K562 (cell line): Measurements from ENCODE around the gene PKP1. TPM values are rescaled to one million over a fixed set of nuclear protein-coding genes. Genes with fewer than 3 reads are reported as not detected.

Source experiments
- ATAC-seq: fragments of 200-7000 bp; cut with Tn5 transposase; 3 replicates; pipeline ENCODE4 v1.9.1; 2020; ENCODE audit warnings: moderate library complexity
- BruUV-seq: library from RNA; stranded (reverse); fragments of 400-500 nt; replicated peaks from 2 replicates; lab custom pipeline; 2021; lab: Mats Ljungman, UMichigan
- CTCF ChIA-PET: fragments of 300-600 bp; formaldehyde crosslinking; extraction: SDS; loops from one replicate; lab custom pipeline; 2021; ENCODE audit warnings: low intra/inter-chr PET ratio; lab: Yijun Ruan, JAX
- POLR2A ChIA-PET: fragments of 300-600, 350-650 bp; sonication (Branson Sonifier 250); formaldehyde crosslinking; extraction: SDS; loops from one replicate; lab custom pipeline; 2021; ENCODE audit warnings: antibody characterized with exemption, inconsistent platforms; lab: Yijun Ruan, JAX
- DNase-seq, 4 experiments: peaks; one replicate each; pipeline versions ENCODE4 v3.0.0 to v3.0.0-alpha.2; 2011 to 2018; ENCODE audit warnings: low spot score in 3 of 4, mixed read lengths in 3 of 4; ENCODE audit errors: extremely low read depth in 1 of 4
- FAIRE-seq: peaks from 2 replicates; lab custom pipeline; 2011; peaks lifted over from hg19 to GRCh38; lab: Jason Lieb, UNC
- H2AFZ ChIP-seq: 2 replicates; pipeline ENCODE4 v1.6.0; 2011; ENCODE audit warnings: low read depth, low read length, control low read depth, inconsistent platforms
- H3K27ac ChIP-seq: fragments of 200-600 bp; 3 replicates; pipeline ENCODE4 v1.8.0; 2011; ENCODE audit warnings: low read depth, mild to moderate bottlenecking, control low read depth, inconsistent platforms, low read length, moderate library complexity, mixed read lengths; ENCODE audit errors: extremely low read depth
- H3K27me3 ChIP-seq, 2 experiments: fragments of 300-600 bp in 1 of 2; 2 replicates in 1 of 2; 3 replicates in 1 of 2; pipeline versions ENCODE4 v1.6.0 to v1.8.0; 2011; ENCODE audit warnings: inconsistent platforms in 2 of 2, low read length in 2 of 2, mild to moderate bottlenecking in 1 of 2, mixed read lengths in 1 of 2, moderate library complexity in 1 of 2; ENCODE audit not compliant: control insufficient read depth in 2 of 2, insufficient read depth in 2 of 2
- H3K36me3 ChIP-seq: fragments of 300-600 bp; 3 replicates; pipeline ENCODE4 v1.8.0; 2011; ENCODE audit warnings: mild to moderate bottlenecking, low read length, inconsistent platforms; ENCODE audit not compliant: control insufficient read depth, insufficient read depth
- H3K4me1 ChIP-seq, 2 experiments: fragments of 200-600 bp in 1 of 2; replicated peaks in 1 of 2; 2 replicates in 1 of 2; 3 replicates in 1 of 2; pipeline versions ENCODE4 v1.5.1 to v1.8.0; 2011; ENCODE audit warnings: inconsistent platforms in 2 of 2, low read length in 2 of 2, mild to moderate bottlenecking in 1 of 2, mixed read lengths in 1 of 2, moderate library complexity in 1 of 2; ENCODE audit not compliant: control insufficient read depth in 2 of 2, insufficient read depth in 2 of 2
- H3K4me2 ChIP-seq: 2 replicates; pipeline ENCODE4 v1.6.1; 2011; ENCODE audit warnings: low read length, control low read depth, inconsistent platforms, mixed read lengths; ENCODE audit not compliant: insufficient read depth
- H3K4me3 ChIP-seq: fragments of 200-600 bp; sonication (generic), shearing (Covaris generic); 2 replicates; pipeline ENCODE4 v1.5.1; 2016; ENCODE audit warnings: control low read depth, inconsistent platforms
- H3K79me2 ChIP-seq: fragments of 200-600 bp; 3 replicates; pipeline ENCODE4 v1.8.0; 2011; ENCODE audit warnings: low read length, inconsistent platforms; ENCODE audit not compliant: control insufficient read depth, insufficient read depth
- H3K9ac ChIP-seq, 2 experiments: 2 replicates each; pipeline versions ENCODE4 v1.6.0 to v1.6.1; 2011; ENCODE audit warnings: low read depth in 2 of 2, low read length in 2 of 2, control low read depth in 1 of 2, inconsistent platforms in 1 of 2, mild to moderate bottlenecking in 1 of 2, mixed read lengths in 1 of 2; ENCODE audit not compliant: insufficient read depth in 1 of 2
- H3K9me1 ChIP-seq: one replicate; pipeline ENCODE4 v1.6.0; 2011; ENCODE audit warnings: inconsistent platforms, mild to moderate bottlenecking, low read length, moderate library complexity; ENCODE audit not compliant: control insufficient read depth, insufficient read depth
- H3K9me3 ChIP-seq: replicated peaks from 2 replicates; pipeline ENCODE4 v1.5.1; 2011; ENCODE audit warnings: low read depth, low read length, inconsistent platforms; ENCODE audit not compliant: control insufficient read depth, insufficient read depth
- H4K20me1 ChIP-seq: replicated peaks from 2 replicates; pipeline ENCODE4 v1.6.1; 2011; ENCODE audit warnings: low read length, inconsistent platforms, mixed read lengths; ENCODE audit not compliant: control insufficient read depth, insufficient read depth
- AFF1 ChIP-seq, 2 experiments: fragments of 450-650 bp; IDR thresholded peaks; 2 replicates each; pipeline ENCODE4 v1.6.1; 2018; ENCODE audit warnings: mild to moderate bottlenecking in 2 of 2, low read depth in 1 of 2; ENCODE audit not compliant: partially characterized antibody in 2 of 2
- ATF3 ChIP-seq, 2 experiments: fragments of 450-650 bp in 1 of 2; sonication (generic) in 1 of 2; formaldehyde crosslinking in 1 of 2; IDR thresholded peaks in 1 of 2; conservative IDR thresholded peaks in 1 of 2; 2 replicates each; pipeline versions ENCODE4 v1.6.1 to v1.8.1; 2016 to 2023; ENCODE audit warnings: mild to moderate bottlenecking in 2 of 2, moderate library complexity in 2 of 2, inconsistent platforms in 1 of 2, missing genetic modification reagents in 1 of 2
- ATF4 ChIP-seq: fragments of 450-650 bp; formaldehyde crosslinking; IDR thresholded peaks from 2 replicates; pipeline ENCODE4 v1.4.0; 2022; ENCODE audit warnings: mild to moderate bottlenecking, moderate library complexity
- CEBPB ChIP-seq: fragments of 450-650 bp; IDR thresholded peaks from 2 replicates; pipeline ENCODE4 v1.6.1; 2016; ENCODE audit warnings: missing genetic modification characterization, missing compliant biosample characterization
- CEBPG ChIP-seq, 3 experiments: fragments of 200-800 bp in 1 of 3; sonication (Bioruptor generic) in 1 of 3; sonication (generic) in 1 of 3; formaldehyde crosslinking in 1 of 3; IDR thresholded peaks in 2 of 3; conservative IDR thresholded peaks in 1 of 3; 2 replicates each; pipeline versions ENCODE4 v1.6.1 to v1.8.0; 2016 to 2022; ENCODE audit warnings: missing compliant biosample characterization in 2 of 3, missing genetic modification characterization in 2 of 3, mild to moderate bottlenecking in 1 of 3, missing genetic modification reagents in 1 of 3
- L3MBTL2 ChIP-seq: fragments of 450-650 bp; IDR thresholded peaks from 2 replicates; pipeline ENCODE4 v1.6.1; 2016; ENCODE audit warnings: mild to moderate bottlenecking, moderate library complexity
- NR2C2 ChIP-seq, 2 experiments: fragments of 200-800 bp in 1 of 2; sonication (Bioruptor generic) in 1 of 2; sonication (generic) in 1 of 2; formaldehyde crosslinking in 1 of 2; IDR thresholded peaks; 2 replicates each; pipeline versions ENCODE4 v1.6.1 to v1.8.0; 2016 to 2022; ENCODE audit warnings: mild to moderate bottlenecking in 1 of 2, missing compliant biosample characterization in 1 of 2, missing genetic modification characterization in 1 of 2, missing genetic modification reagents in 1 of 2
- PPARD ChIP-seq: fragments of 250-450 bp; sonication (Bioruptor Pico); IDR thresholded peaks from 2 replicates; pipeline ENCODE4 v1.8.0; 2022; ENCODE audit warnings: inconsistent platforms, mild to moderate bottlenecking, moderate library complexity
- SMAD4 ChIP-seq: fragments of 250-450 bp; sonication (Bioruptor Pico); conservative IDR thresholded peaks from 2 replicates; pipeline ENCODE4 v1.8.0; 2021; ENCODE audit warnings: inconsistent platforms, mild to moderate bottlenecking, moderate library complexity
- TRIM24 ChIP-seq, 2 experiments: fragments of 450-650 bp; IDR thresholded peaks; 2 replicates each; pipeline ENCODE4 v1.6.1; 2016
- ZNF175 ChIP-seq: fragments of 200-800 bp; sonication (Bioruptor generic); IDR thresholded peaks from 2 replicates; pipeline ENCODE4 v1.6.1; 2016; ENCODE audit warnings: low read depth, mild to moderate bottlenecking, missing genetic modification characterization, missing compliant biosample characterization
- ZNF584 ChIP-seq: fragments of 200-800 bp; sonication (Bioruptor generic); IDR thresholded peaks from 2 replicates; pipeline ENCODE4 v1.6.1; 2016; ENCODE audit warnings: low read depth, mild to moderate bottlenecking, missing genetic modification characterization, missing compliant biosample characterization
- WGBS: fragments of 100-300 bp; shearing (Covaris generic); methylation state at CpG from one replicate; pipeline ENCODE4 v1.1.6; 2016; ENCODE audit warnings: low coverage, mixed read lengths; ENCODE audit not compliant: insufficient coverage; ENCODE audit errors: missing lambda C conversion rate; 5-methylcytosine and 5-hydroxymethylcytosine counted together
- in situ Hi-C: fragments of 300-500 bp; cut with MboI; formaldehyde crosslinking; loops from 4 replicates; pipeline ENCODE4 v1.15.0; 2018; ENCODE audit warnings: inconsistent platforms, mixed read lengths
- intact Hi-C: fragments of 100-400 bp; cut with micrococcal nuclease; formaldehyde crosslinking; loops from 2 replicates; pipeline ENCODE4 v1.14.2; 2022
- polyA plus RNA-seq, 8 experiments: library from polyadenylated mRNA; depleted of rRNA in 4 of 8; stranded (reverse) in 5 of 8; unstranded in 3 of 8; fragments of >200 nt; fragmentation: Nextera tagmentation in 2 of 8; fragmentation: Illumina TruSeq in 1 of 8; extraction: Ambion mirVana in 2 of 8; extraction: Trizol in 1 of 8; gene quantifications; 2 replicates each; pipeline versions ENCODE4 v1.2.1 to v1.2.3, GENCODE V29; 2011 to 2014; ENCODE audit warnings: inconsistent platforms in 1 of 8, missing spikeins in 1 of 8
- total RNA-seq, 7 experiments: library from RNA; depleted of rRNA in 6 of 7; stranded (reverse); fragments of >200 nt in 6 of 7; fragmentation: Illumina TruSeq in 2 of 7; extraction: Trizol in 2 of 7; gene quantifications; 2 replicates each; pipeline versions ENCODE4 v1.2.1 to v1.2.3, GENCODE V29; 2011 to 2021; ENCODE audit warnings: low replicate concordance in 1 of 7

The PKP1 gene
- total and polyA plus RNA-seq, 9 of the 15 experiments (the other 6 are each of a cell fraction or from before 2014, with no cell fraction given) = not detected

GRCh38 chr1:201298396-201299381 lies 15.4 kb downstream of the PKP1 start:
- WGBS = 6% methylated on average over 7 of the region's 7 CpGs
- Histone ChIP-seq H3K4me1 (no peaks in the 10 kb centered on the region), H4K20me1 (peaks cover 3% of the 10 kb centered on the region; the same call in 1 of the 2 replicates), H3K9me3 (no peaks in the 10 kb centered on the region), H3K9ac (no peak overlapping the region), H3K27ac (no peak overlapping the region), H3K79me2 (no peaks in the 10 kb centered on the region), H3K4me3 (no peak overlapping the region), H3K27me3 (peaks cover 41 to 58% of the 10 kb centered on the region in 2 experiments), H3K4me2 (no peak overlapping the region), H3K36me3 (no peaks in the 10 kb centered on the region), H3K9me1 (no peaks in the 10 kb centered on the region), H2AFZ (no peak overlapping the region)
- in situ Hi-C loops (no loop called here), intact Hi-C loops (no loop called here)
- ATAC-seq = peak; percentile 65
- ChIA-PET CTCF (no interaction called here), POLR2A (interaction anchor here (0.7 to 1.7 kb wide), 3 partner anchors 15 to 47 kb away, joined by 3 to 5 read pairs (median 4); partner anchors contain the start of gene PKP1)
- no TSS peak for BruUV-seq
- no peak for FAIRE-seq
- DNase-seq = no peak
- no peak for TF ChIP-seq AFF1 (IDR thresholded peaks at IDR 0.05; ENCODE audit: low read depth in 1 of 2, partially characterized antibody in 2 of 2)
- peak; percentile 65; the same call in 1 of the 2 replicates for TF ChIP-seq CEBPG (CRISPR knock-in tag; IDR thresholded peaks at IDR 0.05)
- peak; percentile 4 to 92; a peak in 3 of 4 replicates for TF ChIP-seq CEBPG (tag; conservative IDR thresholded peaks at IDR 0.05 in 1 of 2, IDR thresholded peaks at IDR 0.05 in 1 of 2)
- TF ChIP-seq ATF4 (CRISPR knock-in tag) = no peak
- 0 out of 2 replicates have a peak, but pooled peaks have one; percentile 27 for TF ChIP-seq L3MBTL2
- no peak for TF ChIP-seq NR2C2 (CRISPR knock-in tag; IDR thresholded peaks at IDR 0.05)
- TF ChIP-seq NR2C2 (tag; IDR thresholded peaks at IDR 0.05) = no peak; the same call in 1 of the 2 replicates
- peak; percentile 75 for TF ChIP-seq ZNF584 (CRISPR knock-in tag)
- TF ChIP-seq SMAD4 (CRISPR knock-in tag) = 0 out of 2 replicates have a peak, but pooled peaks have one; percentile 27
- TF ChIP-seq CEBPB (tag) = 0 out of 2 replicates have a peak, but pooled peaks have one; percentile 35
- TF ChIP-seq TRIM24 (IDR thresholded peaks at IDR 0.05) = peak in 1 of 2 experiments; percentile 25; a peak in 1 of 4 replicates
- TF ChIP-seq PPARD (CRISPR knock-in tag) = no peak
- TF ChIP-seq ATF3 (IDR thresholded peaks at IDR 0.05) = peak; percentile 57
- no peak for TF ChIP-seq ATF3 (CRISPR knock-in tag; conservative IDR thresholded peaks at IDR 0.05)
- peak; percentile 72 for TF ChIP-seq ZNF175 (CRISPR knock-in tag)
